AG04449 (cell line): ENCODE results near the gene PNKD.

ENCODE experiments used
- CTCF ChIA-PET: fragments of 350-600 bp; formaldehyde crosslinking; extraction: SDS; loops from one replicate; lab custom pipeline; 2021; ENCODE audit warnings: antibody characterized with exemption; lab: Yijun Ruan, JAX
- POLR2A ChIA-PET: fragments of 400-600, 350-600 bp; formaldehyde crosslinking; extraction: SDS; loops from one replicate; lab custom pipeline; 2020; ENCODE audit warnings: antibody characterized with exemption, inconsistent platforms; lab: Yijun Ruan, JAX
- DNase-seq: peaks from one replicate; pipeline ENCODE4 v3.0.0-alpha.2; 2010; ENCODE audit warnings: low read depth, low spot score
- H3K4me3 ChIP-seq: 2 replicates; pipeline ENCODE4 v1.5.1; 2011; ENCODE audit warnings: low read depth, mild to moderate bottlenecking, control low read depth, low read length
- CTCF ChIP-seq: IDR thresholded peaks from one replicate; pipeline ENCODE4 v1.5.1; 2011; ENCODE audit warnings: mild to moderate bottlenecking, moderate library complexity, low read length, control low read depth, inconsistent platforms; ENCODE audit not compliant: insufficient read depth; ENCODE audit errors: missing control alignments

The PNKD gene

GRCh38 chr2:218328294-218328693 lies 58.0 kb downstream of the PNKD start:
- no peak overlapping the region for H3K4me3 ChIP-seq
- TF ChIP-seq CTCF, result no peak
- no peak for DNase-seq
- ChIA-PET POLR2A (no interaction called here), CTCF (no interaction called here)

- no peak overlapping the region for H3K4me3 ChIP-seq
- ChIA-PET POLR2A (no interaction called here), CTCF (interaction anchor here (1.0 to 1.6 kb wide), 2 partner anchors 27 to 39 kb away, joined by 3 to 7 read pairs; no protein-coding TSS in a partner anchor)
- no peak for DNase-seq
- no peak for TF ChIP-seq CTCF
These were observed 58.9 kb downstream of the PNKD start for GRCh38 chr2:218329027-218329825.

GRCh38 chr2:218329826-218330593 lies 59.7 kb downstream of the PNKD start:
- CTCF ChIA-PET, result interaction anchor here (1.0 to 1.6 kb wide), 2 partner anchors 28 to 40 kb away, joined by 3 to 7 read pairs; no protein-coding TSS in a partner anchor
- DNase-seq, result no peak
- POLR2A ChIA-PET, result no interaction called here
- no peak overlapping the region for H3K4me3 ChIP-seq
- no peak for TF ChIP-seq CTCF

- no peak for DNase-seq
- POLR2A ChIA-PET, result no interaction called here
- H3K4me3 ChIP-seq, result no peak overlapping the region
- CTCF ChIA-PET, result interaction anchor here (0.9 to 4.8 kb wide), 3 partner anchors 12 to 39 kb away, joined by 3 to 22 read pairs (median 4); partner anchors contain the start of gene CATIP
- no peak for TF ChIP-seq CTCF
These were observed 61.4 kb downstream of the PNKD start for GRCh38 chr2:218331745-218332144.

- ChIA-PET CTCF (interaction anchor here (0.9 to 4.8 kb wide), 3 partner anchors 11 to 40 kb away, joined by 3 to 22 read pairs (median 4); partner anchors contain the start of gene CATIP), POLR2A (no interaction called here)
- no peak overlapping the region for H3K4me3 ChIP-seq
- DNase-seq, result no peak
- TF ChIP-seq CTCF, result no peak
These were observed 62.0 kb downstream of the PNKD start for GRCh38 chr2:218332288-218332687.
